HG03558 (cell line): ENCODE data around the gene CNKSR2.

Experiments used
- ATAC-seq: cut with Tn5 transposase; IDR thresholded peaks from one replicate; pipeline ENCODE4 v1.9.1; 2021; ENCODE audit warnings: moderate number of reproducible peaks; ENCODE audit not compliant: unreplicated experiment; ENCODE audit errors: extremely low read depth

The CNKSR2 gene

GRCh38 chrX:21660156-21660555, 285.9 kb downstream of the CNKSR2 start:
- no peak for ATAC-seq

DNA sequence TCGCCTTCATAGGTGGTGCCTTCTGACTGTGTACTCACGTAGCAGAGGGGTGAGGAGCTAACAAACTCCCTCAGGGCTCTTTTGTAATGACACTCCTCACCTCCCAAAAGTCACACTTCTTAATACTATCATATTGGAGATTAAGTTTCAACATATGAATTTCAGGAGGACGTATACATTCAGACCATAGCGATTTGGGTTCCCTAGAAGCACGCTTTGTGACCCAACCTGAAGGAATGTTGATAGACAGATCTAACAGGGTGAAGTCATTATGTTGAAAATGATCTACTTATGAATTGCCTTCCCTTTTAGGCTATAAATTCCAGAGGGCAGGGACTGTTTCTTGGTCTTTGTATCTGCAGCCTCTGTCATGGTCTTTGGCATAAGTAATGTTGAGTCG, 287.1 kb downstream of the CNKSR2 start:
- ATAC-seq = no peak

GRCh38 chrX:21662761-21663160, 288.5 kb downstream of the CNKSR2 start:
- no peak for ATAC-seq

- no peak for ATAC-seq
Observed at GRCh38 chrX:21666252-21666651, 292.0 kb downstream of the CNKSR2 start.

DNA sequence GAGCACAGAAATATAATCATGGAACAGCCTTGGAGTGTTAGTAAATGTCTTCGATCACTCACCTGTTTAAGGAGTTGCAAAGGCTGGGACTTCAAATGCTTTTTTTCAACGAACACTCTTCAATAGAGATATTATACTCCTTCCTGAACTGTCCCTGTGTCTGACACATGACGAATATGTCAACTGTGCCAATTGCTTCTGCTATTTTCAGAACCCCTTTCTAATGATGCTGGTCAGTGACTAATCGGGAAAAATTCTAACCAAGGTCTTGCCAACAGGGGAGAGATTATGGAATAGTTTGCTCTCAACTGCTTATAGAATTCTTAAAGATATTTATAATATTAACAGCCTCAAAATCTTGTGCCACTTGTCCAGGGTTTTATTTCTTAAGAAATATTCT, 292.5 kb downstream of the CNKSR2 start:
- ATAC-seq = no peak

GRCh38 chrX:21674430-21675186, 300.4 kb downstream of the CNKSR2 start:
- no peak for ATAC-seq

- no peak for ATAC-seq
Observed at GRCh38 chrX:21675931-21676330, 301.7 kb downstream of the CNKSR2 start.

- ATAC-seq = no peak
Observed at GRCh38 chrX:21678048-21678612, 303.9 kb downstream of the CNKSR2 start.

DNA sequence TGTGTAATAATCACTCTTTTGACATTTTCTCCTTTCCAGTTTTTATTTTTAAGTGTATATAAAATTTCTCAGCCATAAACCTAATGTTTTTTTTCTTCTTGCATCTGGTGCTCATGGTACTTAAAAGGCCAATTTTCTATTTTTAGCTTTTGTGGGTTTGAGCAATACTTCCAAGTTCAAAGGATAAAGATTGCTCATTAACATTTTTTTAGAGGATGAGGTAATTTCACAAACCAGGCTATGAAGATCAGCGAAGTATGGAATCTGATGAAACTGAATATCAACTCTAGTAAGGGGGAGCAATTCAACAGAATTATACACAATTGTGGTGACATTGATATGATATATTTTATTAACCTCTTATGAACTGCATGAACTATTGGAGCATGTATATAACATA, 309.7 kb downstream of the CNKSR2 start:
- no peak for ATAC-seq

- no peak for ATAC-seq
Observed at GRCh38 chrX:21691512-21692018, 317.3 kb downstream of the CNKSR2 start.

GRCh38 chrX:21698272-21698671, 324.1 kb downstream of the CNKSR2 start:
- ATAC-seq = no peak

- ATAC-seq = no peak
Observed at GRCh38 chrX:21699136-21699535, 324.9 kb downstream of the CNKSR2 start.

- no peak for ATAC-seq
Observed at GRCh38 chrX:21700275-21700674, 326.1 kb downstream of the CNKSR2 start.

- ATAC-seq = no peak
Observed at GRCh38 chrX:21700967-21701366, 326.7 kb downstream of the CNKSR2 start.

DNA sequence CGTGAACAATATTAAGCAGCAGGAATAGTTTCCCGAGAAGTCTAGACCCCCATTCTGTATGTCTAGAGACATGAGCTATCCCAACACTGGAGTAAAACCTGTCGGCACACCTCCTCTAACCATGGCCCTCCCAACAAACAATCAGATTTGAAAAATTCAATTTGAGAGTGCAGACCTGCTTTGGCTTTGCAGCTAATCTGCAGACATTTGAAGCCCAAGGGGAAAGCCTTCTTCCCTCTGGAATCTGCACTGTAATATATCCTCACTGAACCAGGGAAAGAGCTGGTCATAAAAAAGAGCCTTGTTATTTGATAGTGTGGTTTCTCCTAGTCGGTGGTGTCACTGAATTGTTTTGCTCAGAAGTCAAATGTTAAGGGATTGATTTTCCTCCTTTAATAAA, 328.5 kb downstream of the CNKSR2 start:
- no peak for ATAC-seq
